ENCODE results near the gene MGA. TPM values are rescaled to one million over a fixed set of nuclear protein-coding genes. Genes with fewer than 3 reads are reported as not detected.

MGA gene
- total RNA-seq, 1 donor from 2014 or later: 32.6 TPM

GRCh38 chr15:41669701-41670100 lies 9.5 kb downstream of the MGA start:
- H3K36me3 ChIP-seq (ENCODE audit: insufficient read depth, low read length): peaks cover 4% of the 10 kb centered on the region
- peaks cover 70% of the 10 kb centered on the region for H4K20me1 ChIP-seq (ENCODE audit: insufficient read depth, low read length)
- no peak overlapping the region for H3K4me3 Mint-ChIP-seq (ENCODE audit: unreplicated experiment)
- H3K9me3 ChIP-seq (ENCODE audit: insufficient read depth, low read depth, low read length): no peaks in the 10 kb centered on the region
- DNase-seq (ENCODE audit: low read depth) (no peak), FAIRE-seq (no peak)
- no peak overlapping the region for H3K9ac ChIP-seq (ENCODE audit: low read length)
- H3K79me2 ChIP-seq (ENCODE audit: insufficient read depth, low read length): peaks cover 98% of the 10 kb centered on the region
- H3K4me3 ChIP-seq (ENCODE audit: insufficient read depth, low read depth, low read length): no peak overlapping the region
- peaks cover 7% of the 10 kb centered on the region for H3K4me1 ChIP-seq (ENCODE audit: insufficient read depth, low read length)
- H3K27ac Mint-ChIP-seq (ENCODE audit: unreplicated experiment): no peak overlapping the region
- H3K9me3 Mint-ChIP-seq (ENCODE audit: unreplicated experiment): no peaks in the 10 kb centered on the region
- H3K27me3 ChIP-seq (ENCODE audit: insufficient read depth, low read length): no peaks in the 10 kb centered on the region
- H2AFZ ChIP-seq (ENCODE audit: low read depth, low read length): no peak overlapping the region
- H3K4me1 Mint-ChIP-seq (ENCODE audit: low read depth, unreplicated experiment): peaks cover 10% of the 10 kb centered on the region
- TF ChIP-seq EZH2 (IDR thresholded peaks at IDR 0.05; ENCODE audit: insufficient read depth, low read length) (no peak), CTCF (IDR thresholded peaks at IDR 0.05; ENCODE audit: insufficient read depth, low read depth, low read length) (no peak)
- H3K27ac ChIP-seq (ENCODE audit: low read depth, low read length): no peak overlapping the region
- no peak overlapping the region for H3K4me2 ChIP-seq (ENCODE audit: low read length)
- no peaks in the 10 kb centered on the region for H3K27me3 Mint-ChIP-seq (ENCODE audit: low read depth, unreplicated experiment)
- H3K36me3 Mint-ChIP-seq (ENCODE audit: low read depth, unreplicated experiment): peaks cover 14% of the 10 kb centered on the region

GRCh38 chr15:41671656-41672648 lies 11.7 kb downstream of the MGA start:
- H3K27ac Mint-ChIP-seq (ENCODE audit: unreplicated experiment): no peak overlapping the region

More at GRCh38 chr15:41671656-41672648, 11.7 kb downstream of the MGA start:
- no peak for FAIRE-seq
- Histone ChIP-seq H3K27ac (ENCODE audit: low read depth, low read length) (no peak overlapping the region), H3K9ac (ENCODE audit: low read length) (no peak overlapping the region), H3K4me2 (ENCODE audit: low read length) (no peak overlapping the region), H3K79me2 (ENCODE audit: insufficient read depth, low read length) (peaks cover 98% of the 10 kb centered on the region), H3K27me3 (ENCODE audit: insufficient read depth, low read length) (no peaks in the 10 kb centered on the region), H3K4me3 (ENCODE audit: insufficient read depth, low read depth, low read length) (no peak overlapping the region), H2AFZ (ENCODE audit: low read depth, low read length) (no peak overlapping the region), H3K36me3 (ENCODE audit: insufficient read depth, low read length) (peaks cover 4% of the 10 kb centered on the region), H3K9me3 (ENCODE audit: insufficient read depth, low read depth, low read length) (no peaks in the 10 kb centered on the region), H4K20me1 (ENCODE audit: insufficient read depth, low read length) (peaks cover 70% of the 10 kb centered on the region), H3K4me1 (ENCODE audit: insufficient read depth, low read length) (no peaks in the 10 kb centered on the region)
- H3K4me3 Mint-ChIP-seq (ENCODE audit: unreplicated experiment): no peak overlapping the region
- DNase-seq (ENCODE audit: low read depth): no peak
- H3K36me3 Mint-ChIP-seq (ENCODE audit: low read depth, unreplicated experiment): peaks cover 14% of the 10 kb centered on the region
- peaks cover 2% of the 10 kb centered on the region for H3K4me1 Mint-ChIP-seq (ENCODE audit: low read depth, unreplicated experiment)
- H3K27me3 Mint-ChIP-seq (ENCODE audit: low read depth, unreplicated experiment): no peaks in the 10 kb centered on the region
- no peaks in the 10 kb centered on the region for H3K9me3 Mint-ChIP-seq (ENCODE audit: unreplicated experiment)
- TF ChIP-seq CTCF (IDR thresholded peaks at IDR 0.05; ENCODE audit: insufficient read depth, low read depth, low read length): no peak

Measured in astrocyte (in vitro differentiated cells and primary cell).